ENCODE results near the gene EFNB2.

The EFNB2 gene

GRCh38 chr13:106548064-106548696, 12.7 kb upstream of the EFNB2 start:
- DNase-seq, result no peak

GRCh38 chr13:106541826-106542225, 6.4 kb upstream of the EFNB2 start:
- no peak for DNase-seq

GRCh38 chr13:106540613-106541012, 5.2 kb upstream of the EFNB2 start:
- no peak for DNase-seq

- no peak for DNase-seq
Measured at GRCh38 chr13:106537521-106537920, 2.1 kb upstream of the EFNB2 start.

GRCh38 chr13:106536244-106537034, 977 bp upstream of the EFNB2 start:
- peak; percentile 85 for DNase-seq

GRCh38 chr13:106534639-106535551, 567 bp downstream of the EFNB2 start:
- no peak for DNase-seq

- DNase-seq, result no peak
Measured at GRCh38 chr13:106533943-106534638, 1.4 kb downstream of the EFNB2 start.

- peak; percentile 12 for DNase-seq
Measured at GRCh38 chr13:106533101-106533942, 2.1 kb downstream of the EFNB2 start.

- DNase-seq, result no peak
Measured at GRCh38 chr13:106532111-106532929, 3.1 kb downstream of the EFNB2 start.

- no peak for DNase-seq
Measured at GRCh38 chr13:106530980-106531481, 4.4 kb downstream of the EFNB2 start.

GRCh38 chr13:106530171-106530851, 5.2 kb downstream of the EFNB2 start:
- DNase-seq, result no peak

GRCh38 chr13:106529415-106530170, 5.9 kb downstream of the EFNB2 start:
- no peak for DNase-seq

GRCh38 chr13:106528718-106529414, 6.6 kb downstream of the EFNB2 start:
- no peak for DNase-seq

GRCh38 chr13:106527826-106528225, 7.6 kb downstream of the EFNB2 start:
- no peak for DNase-seq

- DNase-seq, result no peak
Measured at GRCh38 chr13:106527445-106527801, 8.0 kb downstream of the EFNB2 start.

GRCh38 chr13:106526738-106527444, 8.6 kb downstream of the EFNB2 start:
- DNase-seq, result no peak

- DNase-seq, result no peak
Measured at GRCh38 chr13:106525865-106526264, 9.6 kb downstream of the EFNB2 start.

- DNase-seq, result no peak
Measured at GRCh38 chr13:106524108-106524507, 11.4 kb downstream of the EFNB2 start.
